WTC11 (cell line): Measurements from ENCODE around the gene POMC. TPM values are rescaled to one million over a fixed set of nuclear protein-coding genes. Genes with fewer than 3 reads are reported as not detected.

ENCODE experiments used
- ATAC-seq: fragments of 200-7000 bp; cut with Tn5 transposase; 2 replicates; pipeline ENCODE4 v1.10.0; 2021; ENCODE audit warnings: mild to moderate bottlenecking, moderate library complexity
- CTCF ChIA-PET: fragments of 300-600 bp; sonication (Branson Sonifier 250); formaldehyde crosslinking; loops from one replicate; lab custom pipeline; 2021; ENCODE audit warnings: antibody characterized with exemption; lab: Charles Lee
- POLR2A ChIA-PET: fragments of 350-600 bp; sonication (Branson Sonifier 250); formaldehyde crosslinking; loops from one replicate; lab custom pipeline; 2021; ENCODE audit warnings: antibody characterized with exemption; lab: Charles Lee
- DNase-seq: peaks from one replicate; pipeline ENCODE4 v3.0.0; 2021; ENCODE audit warnings: low spot score
- H3K27ac Mint-ChIP-seq: 2 replicates; pipeline ENCODE4 v1.8.0; 2021; ENCODE audit warnings: mixed read lengths
- H3K27me3 Mint-ChIP-seq: 2 replicates; pipeline ENCODE4 v1.8.0; 2021; ENCODE audit warnings: low read depth, mild to moderate bottlenecking, moderate library complexity, mixed read lengths
- H3K36me3 Mint-ChIP-seq: 2 replicates; pipeline ENCODE4 v1.8.0; 2021; ENCODE audit warnings: mixed read lengths
- H3K4me1 Mint-ChIP-seq: 2 replicates; pipeline ENCODE4 v1.8.0; 2022; ENCODE audit warnings: mixed read lengths
- H3K4me3 Mint-ChIP-seq: 2 replicates; pipeline ENCODE4 v1.8.0; 2021; ENCODE audit warnings: mild to moderate bottlenecking, moderate library complexity, mixed read lengths
- H3K9me3 Mint-ChIP-seq: 2 replicates; pipeline ENCODE4 v1.8.0; 2021; ENCODE audit warnings: mixed read lengths
- ATF6 ChIP-seq: sonication (generic); formaldehyde crosslinking; IDR thresholded peaks from 2 replicates; pipeline ENCODE4 v1.8.1; 2023; ENCODE audit warnings: mild to moderate bottlenecking, missing genetic modification reagents
- CREB1 ChIP-seq: sonication (generic); formaldehyde crosslinking; IDR thresholded peaks from 2 replicates; pipeline ENCODE4 v1.8.0; 2023; ENCODE audit warnings: mild to moderate bottlenecking, missing genetic modification reagents
- FOXK1 ChIP-seq: sonication (generic); formaldehyde crosslinking; IDR thresholded peaks from 2 replicates; pipeline ENCODE4 v1.8.0; 2022; ENCODE audit warnings: mild to moderate bottlenecking, moderate library complexity, missing genetic modification reagents
- FOXP1 ChIP-seq: sonication (generic); formaldehyde crosslinking; IDR thresholded peaks from 2 replicates; pipeline ENCODE4 v1.8.0; 2022; ENCODE audit warnings: missing genetic modification reagents, mild to moderate bottlenecking, moderate library complexity, borderline replicate concordance
- GABPB1 ChIP-seq: sonication (generic); formaldehyde crosslinking; IDR thresholded peaks from 2 replicates; pipeline ENCODE4 v1.8.1; 2023; ENCODE audit warnings: mild to moderate bottlenecking, missing genetic modification reagents
- HMGXB4 ChIP-seq: sonication (generic); formaldehyde crosslinking; IDR thresholded peaks from 2 replicates; pipeline ENCODE4 v1.8.1; 2023; ENCODE audit warnings: mild to moderate bottlenecking, moderate library complexity, missing genetic modification reagents
- JUN ChIP-seq: sonication (generic); formaldehyde crosslinking; IDR thresholded peaks from 2 replicates; pipeline ENCODE4 v1.8.0; 2023; ENCODE audit warnings: mild to moderate bottlenecking, missing genetic modification reagents
- NFATC4 ChIP-seq: fragments of 250-450 bp; sonication (Bioruptor Pico); IDR thresholded peaks from 2 replicates; pipeline ENCODE4 v1.9.0; 2021; ENCODE audit warnings: mild to moderate bottlenecking
- NR1H2 ChIP-seq: sonication (generic); formaldehyde crosslinking; IDR thresholded peaks from 2 replicates; pipeline ENCODE4 v1.9.0; 2021; ENCODE audit warnings: mild to moderate bottlenecking, moderate library complexity, missing genetic modification reagents
- NR3C1 ChIP-seq: sonication (generic); formaldehyde crosslinking; conservative IDR thresholded peaks from 2 replicates; pipeline ENCODE4 v1.8.1; 2023; ENCODE audit warnings: low read depth, mild to moderate bottlenecking, missing genetic modification reagents
- OVOL2 ChIP-seq: fragments of 250-450 bp; sonication (Bioruptor Pico); IDR thresholded peaks from 2 replicates; pipeline ENCODE4 v1.9.0; 2021; ENCODE audit warnings: mild to moderate bottlenecking, borderline replicate concordance
- PREB ChIP-seq: sonication (generic); formaldehyde crosslinking; IDR thresholded peaks from 2 replicates; pipeline ENCODE4 v1.8.1; 2022; ENCODE audit warnings: mild to moderate bottlenecking, missing genetic modification reagents, moderate library complexity, borderline replicate concordance
- RELA ChIP-seq: sonication (generic); formaldehyde crosslinking; IDR thresholded peaks from 2 replicates; pipeline ENCODE4 v1.8.1; 2022; ENCODE audit warnings: missing genetic modification reagents, mild to moderate bottlenecking, borderline replicate concordance
- ZNF121 ChIP-seq: sonication (generic); formaldehyde crosslinking; IDR thresholded peaks from 2 replicates; pipeline ENCODE4 v1.8.0; 2023; ENCODE audit warnings: missing genetic modification reagents
- ZNF263 ChIP-seq: sonication (generic); formaldehyde crosslinking; IDR thresholded peaks from 2 replicates; pipeline ENCODE4 v1.8.1; 2022; ENCODE audit warnings: low read depth, mild to moderate bottlenecking, moderate library complexity, missing genetic modification reagents
- total RNA-seq: library from RNA; stranded (reverse); gene quantifications from 3 replicates; pipeline ENCODE4 v1.2.3, GENCODE V29; 2021
- TF ChIP-seq, protein P1 (sequence below): fragments of 250-450 bp; sonication (Bioruptor Pico); IDR thresholded peaks from 2 replicates; pipeline ENCODE4 v1.9.0; 2021; ENCODE audit warnings: mild to moderate bottlenecking
- TF ChIP-seq, protein P2 (sequence below): fragments of 200-600 bp; IDR thresholded peaks from 2 replicates; pipeline ENCODE4 v1.8.0; 2022; ENCODE audit warnings: antibody characterized with exemption
- TF ChIP-seq, protein P3 (sequence below): sonication (generic); formaldehyde crosslinking; IDR thresholded peaks from 2 replicates; pipeline ENCODE4 v1.8.0; 2022; ENCODE audit warnings: mild to moderate bottlenecking, missing genetic modification reagents
- TF ChIP-seq, protein P4 (sequence below): fragments of 250-450 bp; sonication (Bioruptor Pico); IDR thresholded peaks from 2 replicates; pipeline ENCODE4 v2.1.2; 2022; ENCODE audit warnings: mild to moderate bottlenecking, moderate library complexity

The POMC gene
- total RNA-seq, 1 experiment from 2014 or later = 3.2 TPM

DNA sequence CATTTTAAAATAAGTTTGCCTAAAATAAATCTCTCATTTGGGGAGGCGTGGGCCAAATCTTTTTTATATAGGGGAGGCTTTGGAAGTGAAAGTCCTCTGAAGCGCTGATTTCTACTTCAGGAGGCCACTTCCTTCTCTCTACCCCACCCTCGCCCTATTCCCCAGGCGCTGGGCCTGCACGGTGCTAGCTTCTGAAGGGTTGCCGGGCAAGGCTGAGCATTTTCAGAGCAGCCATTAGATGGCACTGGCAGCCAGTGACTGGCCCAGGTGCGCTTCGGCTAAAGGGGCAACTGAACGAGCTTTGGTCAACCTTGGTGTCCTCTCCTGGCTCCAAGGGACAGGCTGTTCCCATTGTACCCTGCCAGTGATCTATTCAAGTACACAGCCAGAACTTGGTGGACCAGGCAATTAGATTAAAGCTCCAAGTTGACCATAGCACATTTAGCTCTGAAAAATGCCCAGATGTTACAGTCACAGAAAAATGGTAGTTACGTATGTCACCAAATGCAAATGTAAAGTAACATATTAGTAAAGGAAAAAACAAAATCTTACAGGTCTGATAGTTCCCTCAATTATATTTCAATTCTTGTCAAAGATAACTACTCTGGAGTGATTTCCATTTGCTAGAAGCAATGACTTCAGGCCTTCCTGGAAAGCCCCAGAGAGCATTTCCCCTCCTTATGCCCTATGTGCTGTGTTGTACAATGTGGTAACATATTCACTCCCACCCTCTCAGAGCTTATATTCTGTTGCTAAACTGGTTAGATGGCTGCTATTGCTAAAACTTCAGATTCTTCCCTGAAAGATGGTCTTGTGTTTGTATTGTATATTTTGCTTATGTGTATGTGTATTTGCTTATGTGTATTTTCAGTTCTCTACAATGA is 2.1 kb downstream of the POMC start:
- H3K27ac Mint-ChIP-seq = no peak overlapping the region
- peak; percentile 70 for DNase-seq
- H3K9me3 Mint-ChIP-seq = no peaks in the 10 kb centered on the region
- CTCF ChIA-PET = interaction anchor here (0.6 to 2.3 kb wide), 29 partner anchors 11 to 534 kb away, joined by 3 to 63 read pairs (median 3); partner anchors contain the start of gene EFR3B
- peak; percentile 73 for ATAC-seq
- H3K27me3 Mint-ChIP-seq = peaks cover 63% of the 10 kb centered on the region
- POLR2A ChIA-PET = interaction anchor here (0.6 to 1.4 kb wide), 3 partner anchors 65 to 388 kb away, joined by 3 to 4 read pairs (median 4); no protein-coding TSS in a partner anchor
- H3K4me3 Mint-ChIP-seq = no peak overlapping the region
- H3K36me3 Mint-ChIP-seq = no peaks in the 10 kb centered on the region
- TF ChIP-seq ZNF263 (CRISPR knock-in tag) (no peak), FOXK1 (CRISPR knock-in tag) (no peak), ZNF121 (no peak), CREB1 (CRISPR knock-in tag) (no peak), NFATC4 (no peak), RELA (CRISPR knock-in tag) (no peak), ATF6 (no peak), NR3C1 (no peak), FOXP1 (CRISPR knock-in tag) (no peak), PREB (CRISPR knock-in tag) (no peak), OVOL2 (CRISPR knock-in tag) (no peak), HMGXB4 (CRISPR knock-in tag) (no peak), JUN (CRISPR knock-in tag) (no peak), GABPB1 (CRISPR knock-in tag) (no peak), NR1H2 (no peak)
- TF ChIP-seq, protein P1, sequence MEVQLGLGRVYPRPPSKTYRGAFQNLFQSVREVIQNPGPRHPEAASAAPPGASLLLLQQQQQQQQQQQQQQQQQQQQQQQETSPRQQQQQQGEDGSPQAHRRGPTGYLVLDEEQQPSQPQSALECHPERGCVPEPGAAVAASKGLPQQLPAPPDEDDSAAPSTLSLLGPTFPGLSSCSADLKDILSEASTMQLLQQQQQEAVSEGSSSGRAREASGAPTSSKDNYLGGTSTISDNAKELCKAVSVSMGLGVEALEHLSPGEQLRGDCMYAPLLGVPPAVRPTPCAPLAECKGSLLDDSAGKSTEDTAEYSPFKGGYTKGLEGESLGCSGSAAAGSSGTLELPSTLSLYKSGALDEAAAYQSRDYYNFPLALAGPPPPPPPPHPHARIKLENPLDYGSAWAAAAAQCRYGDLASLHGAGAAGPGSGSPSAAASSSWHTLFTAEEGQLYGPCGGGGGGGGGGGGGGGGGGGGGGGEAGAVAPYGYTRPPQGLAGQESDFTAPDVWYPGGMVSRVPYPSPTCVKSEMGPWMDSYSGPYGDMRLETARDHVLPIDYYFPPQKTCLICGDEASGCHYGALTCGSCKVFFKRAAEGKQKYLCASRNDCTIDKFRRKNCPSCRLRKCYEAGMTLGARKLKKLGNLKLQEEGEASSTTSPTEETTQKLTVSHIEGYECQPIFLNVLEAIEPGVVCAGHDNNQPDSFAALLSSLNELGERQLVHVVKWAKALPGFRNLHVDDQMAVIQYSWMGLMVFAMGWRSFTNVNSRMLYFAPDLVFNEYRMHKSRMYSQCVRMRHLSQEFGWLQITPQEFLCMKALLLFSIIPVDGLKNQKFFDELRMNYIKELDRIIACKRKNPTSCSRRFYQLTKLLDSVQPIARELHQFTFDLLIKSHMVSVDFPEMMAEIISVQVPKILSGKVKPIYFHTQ = no peak
- TF ChIP-seq, protein P2, sequence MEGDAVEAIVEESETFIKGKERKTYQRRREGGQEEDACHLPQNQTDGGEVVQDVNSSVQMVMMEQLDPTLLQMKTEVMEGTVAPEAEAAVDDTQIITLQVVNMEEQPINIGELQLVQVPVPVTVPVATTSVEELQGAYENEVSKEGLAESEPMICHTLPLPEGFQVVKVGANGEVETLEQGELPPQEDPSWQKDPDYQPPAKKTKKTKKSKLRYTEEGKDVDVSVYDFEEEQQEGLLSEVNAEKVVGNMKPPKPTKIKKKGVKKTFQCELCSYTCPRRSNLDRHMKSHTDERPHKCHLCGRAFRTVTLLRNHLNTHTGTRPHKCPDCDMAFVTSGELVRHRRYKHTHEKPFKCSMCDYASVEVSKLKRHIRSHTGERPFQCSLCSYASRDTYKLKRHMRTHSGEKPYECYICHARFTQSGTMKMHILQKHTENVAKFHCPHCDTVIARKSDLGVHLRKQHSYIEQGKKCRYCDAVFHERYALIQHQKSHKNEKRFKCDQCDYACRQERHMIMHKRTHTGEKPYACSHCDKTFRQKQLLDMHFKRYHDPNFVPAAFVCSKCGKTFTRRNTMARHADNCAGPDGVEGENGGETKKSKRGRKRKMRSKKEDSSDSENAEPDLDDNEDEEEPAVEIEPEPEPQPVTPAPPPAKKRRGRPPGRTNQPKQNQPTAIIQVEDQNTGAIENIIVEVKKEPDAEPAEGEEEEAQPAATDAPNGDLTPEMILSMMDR = no peak
- TF ChIP-seq, protein P3, sequence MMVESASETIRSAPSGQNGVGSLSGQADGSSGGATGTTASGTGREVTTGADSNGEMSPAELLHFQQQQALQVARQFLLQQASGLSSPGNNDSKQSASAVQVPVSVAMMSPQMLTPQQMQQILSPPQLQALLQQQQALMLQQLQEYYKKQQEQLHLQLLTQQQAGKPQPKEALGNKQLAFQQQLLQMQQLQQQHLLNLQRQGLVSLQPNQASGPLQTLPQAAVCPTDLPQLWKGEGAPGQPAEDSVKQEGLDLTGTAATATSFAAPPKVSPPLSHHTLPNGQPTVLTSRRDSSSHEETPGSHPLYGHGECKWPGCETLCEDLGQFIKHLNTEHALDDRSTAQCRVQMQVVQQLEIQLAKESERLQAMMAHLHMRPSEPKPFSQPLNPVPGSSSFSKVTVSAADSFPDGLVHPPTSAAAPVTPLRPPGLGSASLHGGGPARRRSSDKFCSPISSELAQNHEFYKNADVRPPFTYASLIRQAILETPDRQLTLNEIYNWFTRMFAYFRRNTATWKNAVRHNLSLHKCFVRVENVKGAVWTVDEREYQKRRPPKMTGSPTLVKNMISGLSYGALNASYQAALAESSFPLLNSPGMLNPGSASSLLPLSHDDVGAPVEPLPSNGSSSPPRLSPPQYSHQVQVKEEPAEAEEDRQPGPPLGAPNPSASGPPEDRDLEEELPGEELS (CRISPR knock-in tag) = no peak
- TF ChIP-seq, protein P4, sequence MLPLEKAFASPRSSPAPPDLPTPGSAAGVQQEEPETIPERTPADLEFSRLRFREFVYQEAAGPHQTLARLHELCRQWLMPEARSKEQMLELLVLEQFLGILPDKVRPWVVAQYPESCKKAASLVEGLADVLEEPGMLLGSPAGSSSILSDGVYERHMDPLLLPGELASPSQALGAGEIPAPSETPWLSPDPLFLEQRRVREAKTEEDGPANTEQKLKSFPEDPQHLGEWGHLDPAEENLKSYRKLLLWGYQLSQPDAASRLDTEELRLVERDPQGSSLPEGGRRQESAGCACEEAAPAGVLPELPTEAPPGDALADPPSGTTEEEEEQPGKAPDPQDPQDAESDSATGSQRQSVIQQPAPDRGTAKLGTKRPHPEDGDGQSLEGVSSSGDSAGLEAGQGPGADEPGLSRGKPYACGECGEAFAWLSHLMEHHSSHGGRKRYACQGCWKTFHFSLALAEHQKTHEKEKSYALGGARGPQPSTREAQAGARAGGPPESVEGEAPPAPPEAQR = no peak
- H3K4me1 Mint-ChIP-seq = peaks cover 9% of the 10 kb centered on the region
